EH (cell line): ENCODE results near the gene CHRNE.
A peak's percentile ranks its signal among the peaks of the same experiment; 100 is the strongest.

Experiments used
- DNase-seq: peaks from one replicate; pipeline ENCODE4 v3.0.0-alpha.2; 2015; ENCODE audit warnings: low read depth

The CHRNE gene

DNA sequence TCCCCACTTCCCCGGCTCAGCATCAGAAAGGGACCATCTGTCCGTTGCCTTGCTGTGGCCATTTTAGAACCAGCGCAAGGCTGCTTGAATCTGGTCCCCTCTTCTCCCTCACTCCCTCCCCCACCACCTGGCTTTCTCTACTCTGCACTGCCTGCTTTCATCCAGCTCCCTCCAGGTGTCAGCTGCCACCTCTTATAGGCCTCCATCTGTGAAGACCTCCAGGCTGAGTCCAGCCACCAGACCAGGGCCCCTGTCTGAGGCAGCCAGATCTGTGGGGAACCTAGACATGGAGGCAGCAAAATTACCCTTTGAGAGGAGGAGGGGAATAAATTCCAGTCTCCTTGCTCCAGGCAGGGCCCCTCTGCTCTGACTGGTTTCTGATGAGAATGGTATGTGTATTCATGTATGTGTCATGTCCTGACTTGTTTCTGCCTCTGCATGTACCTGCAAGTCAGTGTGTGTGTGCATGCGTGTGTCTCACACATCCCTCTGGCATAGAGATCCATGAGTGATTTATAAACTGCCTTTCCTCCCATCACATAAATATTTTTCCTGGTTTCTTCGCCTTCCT, 48.7 kb downstream of the CHRNE start:
- DNase-seq, result peak; percentile 51

DNA sequence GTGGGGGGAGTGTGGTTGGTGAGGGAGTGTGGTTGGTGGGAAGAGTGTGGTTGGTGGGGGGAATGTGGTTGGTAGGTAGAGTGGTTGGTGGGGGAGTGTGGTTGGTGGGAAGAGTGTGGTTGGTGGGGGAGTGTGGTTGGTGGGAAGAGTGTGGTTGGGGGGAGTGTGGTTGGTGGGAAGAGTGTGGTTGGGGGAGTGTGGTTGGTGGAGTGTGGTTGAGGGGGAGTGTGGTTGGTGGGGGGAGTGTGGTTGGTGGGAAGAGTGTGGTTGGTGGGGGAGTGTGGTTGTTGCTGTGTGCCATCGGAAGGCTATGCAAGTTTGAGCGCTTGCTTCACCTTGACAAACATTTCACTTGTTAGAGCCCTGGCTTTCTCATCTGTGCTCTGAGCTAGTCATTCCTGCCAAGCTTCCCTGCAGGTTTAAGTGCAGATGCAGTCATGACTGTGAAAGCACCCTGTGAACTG, 49.7 kb downstream of the CHRNE start:
- no peak for DNase-seq

DNA sequence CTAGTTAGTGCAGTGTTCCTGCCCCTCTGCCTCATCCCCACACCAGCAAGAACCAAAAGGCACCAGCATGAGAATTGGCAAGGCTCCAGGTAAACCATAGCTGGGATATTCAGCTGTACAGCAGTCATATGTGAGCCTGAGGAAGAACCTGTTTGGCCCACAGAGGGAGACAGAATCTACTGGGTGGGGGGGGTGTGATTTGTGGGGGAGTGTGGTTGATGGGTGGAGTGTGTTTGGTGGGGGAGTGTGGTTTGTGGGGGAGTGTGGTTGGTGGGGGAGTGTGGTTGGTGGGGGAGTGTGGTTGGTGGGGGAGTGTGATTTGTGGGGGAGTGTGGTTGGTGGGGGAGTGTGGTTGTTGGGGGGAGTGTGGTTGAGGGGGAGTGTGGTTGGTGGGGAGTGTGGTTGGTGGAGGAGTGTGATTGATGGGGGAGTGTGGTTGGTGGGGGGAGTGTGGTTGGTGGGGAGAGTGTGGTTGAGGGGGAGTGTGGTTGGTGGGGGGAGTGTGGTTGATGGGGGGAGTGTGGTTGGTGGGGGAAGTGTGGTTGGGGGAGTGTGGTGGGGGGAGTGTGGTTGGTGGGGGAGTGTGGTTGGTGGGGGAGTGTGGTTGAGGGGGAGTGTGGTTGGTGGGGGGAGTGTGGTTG, 50.2 kb downstream of the CHRNE start:
- peak; percentile 87 for DNase-seq

DNA sequence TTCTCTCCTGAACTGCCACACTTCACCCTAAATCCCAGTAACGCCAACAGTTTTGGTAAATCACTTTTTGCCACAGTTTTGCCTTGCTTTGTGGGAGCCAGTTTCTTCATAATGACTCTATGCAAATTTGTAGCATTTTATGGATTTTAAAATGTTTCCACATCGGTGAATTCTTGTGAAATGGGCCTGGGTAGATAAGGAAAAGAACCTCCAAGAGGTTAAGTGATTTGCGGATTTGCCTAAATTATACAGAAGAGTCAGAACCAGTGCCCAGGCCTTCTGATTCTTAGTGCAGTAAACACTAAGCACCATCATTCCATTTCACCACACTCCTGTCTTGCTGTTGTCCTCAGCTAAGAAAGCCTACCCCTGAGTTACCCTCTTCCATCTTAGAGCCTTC, 51.8 kb downstream of the CHRNE start:
- DNase-seq, result no peak

DNA sequence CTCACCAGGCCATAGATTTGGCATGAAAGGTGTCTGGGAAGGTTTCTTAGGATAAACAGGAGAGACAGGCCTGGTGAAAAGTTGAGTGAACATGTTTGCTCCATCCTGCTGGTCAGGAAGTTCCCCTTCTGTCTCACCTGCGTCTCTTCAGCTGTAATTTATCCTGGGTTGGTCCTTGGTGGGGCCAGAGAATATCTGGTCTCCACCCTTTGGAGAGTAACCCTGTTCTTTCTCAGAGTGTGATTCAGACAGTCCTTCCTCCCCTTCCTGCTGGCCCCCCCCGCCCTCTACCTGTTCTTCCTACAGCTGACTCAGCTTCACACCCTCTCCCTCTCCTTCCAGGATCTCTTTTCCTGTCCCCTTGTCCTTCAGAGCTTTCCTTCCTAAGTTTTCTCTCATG, 52.7 kb downstream of the CHRNE start:
- DNase-seq, result no peak

DNA sequence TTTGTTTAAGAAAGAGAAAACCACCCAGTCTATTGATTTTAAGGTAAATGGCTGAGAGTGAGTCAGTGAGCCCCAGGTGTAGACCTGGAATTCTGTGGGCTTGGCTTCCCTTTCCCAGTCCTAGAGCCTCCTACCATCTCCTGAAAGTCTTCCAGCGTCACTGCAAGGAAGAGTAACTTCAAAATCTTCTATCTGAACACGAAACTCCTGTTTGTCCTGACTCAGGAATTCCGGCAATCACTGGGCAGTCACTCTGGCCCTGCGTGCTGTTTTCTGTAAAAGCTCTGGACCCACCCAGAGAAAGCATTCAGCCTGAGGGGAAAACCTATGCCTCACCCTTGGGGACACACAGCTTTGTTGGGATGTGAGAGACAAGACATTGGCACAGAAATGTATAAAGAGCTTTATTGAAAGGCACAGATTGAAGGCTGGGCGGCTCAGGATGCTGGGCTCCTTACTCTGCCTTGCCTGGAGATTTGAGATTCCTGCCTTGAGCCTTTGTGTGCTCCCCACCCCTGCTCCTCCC, 53.8 kb downstream of the CHRNE start:
- peak; percentile 87 for DNase-seq
